Fibroblast of villous mesenchyme (primary cell): ENCODE measurements around the gene AP2A2. TPM values are rescaled to one million over a fixed set of nuclear protein-coding genes. Genes with fewer than 3 reads are reported as not detected.
"Not testable (repeated sequence)": the region's sequence is repeated elsewhere in the genome, so short reads cannot be mapped to it uniquely, and the experiment has no call there.

Source experiments
- DNase-seq: peaks from one replicate; pipeline ENCODE4 v3.0.0-alpha.2; 2010; ENCODE audit warnings: low read depth
- H3K4me3 ChIP-seq: 2 replicates; pipeline ENCODE4 v1.5.1; 2011; ENCODE audit warnings: low read depth, mild to moderate bottlenecking, low read length
- total RNA-seq: library from RNA; depleted of rRNA; stranded (reverse); fragments of >200 nt; gene quantifications from 2 replicates; pipeline ENCODE4 v1.2.3, GENCODE V29; 2012
- TF ChIP-seq, protein P1 (sequence below): IDR thresholded peaks from 2 replicates; pipeline ENCODE4 v1.5.1; 2012; ENCODE audit warnings: low read depth, mild to moderate bottlenecking, low read length; ENCODE audit not compliant: insufficient read depth

AP2A2 gene
- total RNA-seq, 1 donor = 53.5 TPM

- TF ChIP-seq, protein P1, sequence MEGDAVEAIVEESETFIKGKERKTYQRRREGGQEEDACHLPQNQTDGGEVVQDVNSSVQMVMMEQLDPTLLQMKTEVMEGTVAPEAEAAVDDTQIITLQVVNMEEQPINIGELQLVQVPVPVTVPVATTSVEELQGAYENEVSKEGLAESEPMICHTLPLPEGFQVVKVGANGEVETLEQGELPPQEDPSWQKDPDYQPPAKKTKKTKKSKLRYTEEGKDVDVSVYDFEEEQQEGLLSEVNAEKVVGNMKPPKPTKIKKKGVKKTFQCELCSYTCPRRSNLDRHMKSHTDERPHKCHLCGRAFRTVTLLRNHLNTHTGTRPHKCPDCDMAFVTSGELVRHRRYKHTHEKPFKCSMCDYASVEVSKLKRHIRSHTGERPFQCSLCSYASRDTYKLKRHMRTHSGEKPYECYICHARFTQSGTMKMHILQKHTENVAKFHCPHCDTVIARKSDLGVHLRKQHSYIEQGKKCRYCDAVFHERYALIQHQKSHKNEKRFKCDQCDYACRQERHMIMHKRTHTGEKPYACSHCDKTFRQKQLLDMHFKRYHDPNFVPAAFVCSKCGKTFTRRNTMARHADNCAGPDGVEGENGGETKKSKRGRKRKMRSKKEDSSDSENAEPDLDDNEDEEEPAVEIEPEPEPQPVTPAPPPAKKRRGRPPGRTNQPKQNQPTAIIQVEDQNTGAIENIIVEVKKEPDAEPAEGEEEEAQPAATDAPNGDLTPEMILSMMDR = no peak
- no peak for DNase-seq
- no peak overlapping the region for H3K4me3 ChIP-seq
Measured at GRCh38 chr11:959027-959426, 33.4 kb downstream of the AP2A2 start.

DNA sequence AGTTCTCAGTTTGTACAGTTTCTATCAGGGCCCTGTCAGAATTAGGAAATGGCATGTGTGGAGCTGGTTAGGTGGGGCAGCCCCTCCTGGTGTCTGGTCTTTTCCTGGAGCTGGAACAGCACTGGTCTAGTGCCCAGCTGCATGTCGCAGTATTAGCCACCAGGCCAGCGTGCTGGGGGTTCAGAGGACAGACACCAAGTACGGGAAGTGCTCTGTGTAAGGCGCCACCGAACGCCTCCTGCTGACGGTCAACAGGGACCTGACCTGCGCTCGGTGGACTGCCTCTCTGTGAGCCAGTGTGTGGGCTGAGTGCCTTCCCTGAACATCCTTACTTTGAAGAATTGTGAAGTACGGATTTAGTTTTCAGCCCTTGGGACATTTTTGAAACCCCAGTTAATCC lies 33.9 kb downstream of the AP2A2 start:
- DNase-seq = no peak
- H3K4me3 ChIP-seq = no peak overlapping the region
- TF ChIP-seq, protein P1 = no peak

GRCh38 chr11:961310-961920 lies 35.7 kb downstream of the AP2A2 start:
- not testable (repeated sequence) for DNase-seq

GRCh38 chr11:961921-962320 lies 36.3 kb downstream of the AP2A2 start:
- no peak overlapping the region for H3K4me3 ChIP-seq
- TF ChIP-seq, protein P1 = no peak
- DNase-seq = no peak

More at GRCh38 chr11:961310-961920, 35.7 kb downstream of the AP2A2 start:
- not testable (repeated sequence) for H3K4me3 ChIP-seq

DNA sequence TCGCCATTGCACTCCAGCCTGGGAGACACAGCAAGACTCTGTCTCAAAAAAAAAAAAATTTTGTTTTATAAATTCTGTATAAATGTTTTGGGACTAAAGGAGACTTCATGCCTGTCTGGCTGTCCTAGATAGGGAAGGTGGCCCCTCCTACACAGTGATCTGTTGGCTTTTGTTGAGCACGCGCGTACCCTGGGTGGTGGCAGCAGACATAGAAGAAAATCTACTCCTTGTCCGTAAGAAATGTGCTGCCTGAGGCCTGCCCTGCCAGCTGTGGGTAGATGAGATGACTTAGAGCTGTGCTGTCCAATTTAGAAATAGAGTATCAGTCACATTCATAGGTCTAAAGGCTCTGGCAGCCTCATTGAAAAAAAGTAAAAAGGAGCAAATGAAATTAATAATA lies 37.0 kb downstream of the AP2A2 start:
- TF ChIP-seq, protein P1 = no peak
- no peak overlapping the region for H3K4me3 ChIP-seq

DNA sequence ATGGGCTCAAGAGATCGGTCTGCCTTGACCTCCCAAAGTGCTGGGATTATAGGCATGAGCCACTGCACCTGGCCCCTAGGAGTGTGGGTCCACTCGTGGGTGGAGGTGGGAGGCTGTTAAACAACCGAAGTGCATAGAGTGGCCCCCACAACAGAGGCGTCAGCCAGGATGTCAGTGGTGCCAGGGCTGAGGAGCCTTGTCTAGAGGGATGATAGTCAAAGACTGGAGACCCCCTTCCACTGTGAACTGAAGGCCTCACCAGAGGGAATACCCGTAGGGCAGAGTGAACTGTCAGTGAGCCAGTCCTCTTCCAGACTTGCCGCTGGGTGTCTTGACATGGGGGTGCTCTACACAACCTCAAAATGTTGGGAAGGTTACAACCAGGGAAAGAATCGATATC lies 38.2 kb downstream of the AP2A2 start:
- no peak overlapping the region for H3K4me3 ChIP-seq
- no peak for DNase-seq
- TF ChIP-seq, protein P1 = no peak

More for the DNA sequence above, 37.0 kb downstream of the AP2A2 start:
- DNase-seq = no peak

- no peak for DNase-seq
- TF ChIP-seq, protein P1 = no peak
- H3K4me3 ChIP-seq = no peak overlapping the region
Measured at GRCh38 chr11:965206-965775, 39.6 kb downstream of the AP2A2 start.
